ENCODE results near the gene KRTAP4-11.
"Not testable (repeated sequence)": the region's sequence is repeated elsewhere in the genome, so short reads cannot be mapped to it uniquely, and the experiment has no call there.

The KRTAP4-11 gene

GRCh38 chr17:41123292-41123990, 5.3 kb upstream of the KRTAP4-11 start:
- not testable (repeated sequence) for DNase-seq

GRCh38 chr17:41121742-41122141, 3.6 kb upstream of the KRTAP4-11 start:
- no peak for DNase-seq

- DNase-seq, result peak; percentile 56 to 59
These were observed 1.8 kb upstream of the KRTAP4-11 start for GRCh38 chr17:41119696-41120690.

GRCh38 chr17:41118721-41119120, 548 bp upstream of the KRTAP4-11 start:
- DNase-seq, result no peak

- DNase-seq, result no peak
These were observed 1.9 kb downstream of the KRTAP4-11 start for GRCh38 chr17:41116297-41116696.

- no peak for DNase-seq
These were observed 6.9 kb downstream of the KRTAP4-11 start for GRCh38 chr17:41111151-41111885.

GRCh38 chr17:41108728-41109386, 9.3 kb downstream of the KRTAP4-11 start:
- not testable (repeated sequence) for DNase-seq

- DNase-seq, result no peak
These were observed 10.2 kb downstream of the KRTAP4-11 start for GRCh38 chr17:41107941-41108450.

GRCh38 chr17:41105347-41105746, 12.8 kb downstream of the KRTAP4-11 start, which contains the start of gene KRTAP4-9:
KRTAP4-9 (plus strand) TSS chr17:41105389; CDS start chr17:41105389, 0 bp downstream.
- DNase-seq, result not testable (repeated sequence)

- not testable (repeated sequence) for DNase-seq
These were observed 13.7 kb downstream of the KRTAP4-11 start for GRCh38 chr17:41104386-41105038.

GRCh38 chr17:41103896-41104295, 14.3 kb downstream of the KRTAP4-11 start:
- DNase-seq, result no peak

- DNase-seq, result no peak
These were observed 16.4 kb downstream of the KRTAP4-11 start, which contains the start of gene KRTAP4-16 for GRCh38 chr17:41101586-41102259. KRTAP4-16 (minus strand) TSS chr17:41102209; CDS start chr17:41102209, 0 bp downstream.

GRCh38 chr17:41099682-41100480, 18.3 kb downstream of the KRTAP4-11 start:
- peak; percentile 14 to 23 for DNase-seq

- no peak for DNase-seq
These were observed 19.7 kb downstream of the KRTAP4-11 start for GRCh38 chr17:41098481-41098880.

GRCh38 chr17:41098042-41098441, 20.1 kb downstream of the KRTAP4-11 start, which contains the start of gene KRTAP4-8:
KRTAP4-8 (minus strand) TSS chr17:41098142; CDS start chr17:41098084, 58 bp downstream.
- no peak for DNase-seq

- no peak for DNase-seq
These were observed 22.1 kb downstream of the KRTAP4-11 start for GRCh38 chr17:41096055-41096454.

- not testable (repeated sequence) for DNase-seq
These were observed 29.3 kb downstream of the KRTAP4-11 start for GRCh38 chr17:41088760-41089352.

GRCh38 chr17:41084100-41084856, 33.9 kb downstream of the KRTAP4-11 start, which contains the start of gene KRTAP4-7:
KRTAP4-7 (plus strand) TSS chr17:41084150; CDS start chr17:41084207, 57 bp downstream.
- not testable (repeated sequence) for DNase-seq

Measured in Kasumi-1 (cell line).